Prostate gland (tissue), 2 donors: ENCODE results near the gene CNTN5.

Experiments
- POLR2A ChIP-seq: fragments of 450-650 bp; IDR thresholded peaks from one replicate; pipeline ENCODE4 v1.6.1; 2016; ENCODE audit warnings: antibody characterized with exemption, mild to moderate bottlenecking
- TF ChIP-seq, protein P1 (sequence below), 4 experiments: fragments of 200-600 bp in 2 of 4; fragments of 450-650 bp in 2 of 4; sonication (generic) in 2 of 4; IDR thresholded peaks; 1 replicate in 3 of 4; 2 replicates in 1 of 4; pipeline ENCODE4 v1.5.1; 2016 to 2019; ENCODE audit warnings: antibody characterized with exemption in 4 of 4, mild to moderate bottlenecking in 2 of 4, moderate library complexity in 2 of 4

DNA sequence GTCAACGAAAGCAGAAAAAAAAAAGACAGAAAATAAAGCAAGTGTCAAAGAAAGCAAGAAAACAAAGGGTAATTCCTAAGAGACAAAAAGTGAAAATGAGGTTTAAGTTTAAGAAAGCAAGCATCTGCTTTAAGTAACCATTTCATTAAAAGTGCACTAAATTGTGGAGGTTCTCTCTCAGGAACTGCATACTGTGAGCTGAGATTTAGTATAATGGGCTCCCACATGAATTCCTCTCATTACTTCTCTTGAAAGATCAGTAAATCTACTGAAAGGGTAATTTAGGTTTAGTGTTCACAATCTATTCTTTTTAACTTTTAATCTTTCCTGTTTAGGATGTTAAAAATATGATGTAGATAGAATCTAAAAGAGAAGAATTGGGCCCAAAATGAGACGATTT is 1201.0 kb downstream of the CNTN5 start:
- TF ChIP-seq, protein P1, sequence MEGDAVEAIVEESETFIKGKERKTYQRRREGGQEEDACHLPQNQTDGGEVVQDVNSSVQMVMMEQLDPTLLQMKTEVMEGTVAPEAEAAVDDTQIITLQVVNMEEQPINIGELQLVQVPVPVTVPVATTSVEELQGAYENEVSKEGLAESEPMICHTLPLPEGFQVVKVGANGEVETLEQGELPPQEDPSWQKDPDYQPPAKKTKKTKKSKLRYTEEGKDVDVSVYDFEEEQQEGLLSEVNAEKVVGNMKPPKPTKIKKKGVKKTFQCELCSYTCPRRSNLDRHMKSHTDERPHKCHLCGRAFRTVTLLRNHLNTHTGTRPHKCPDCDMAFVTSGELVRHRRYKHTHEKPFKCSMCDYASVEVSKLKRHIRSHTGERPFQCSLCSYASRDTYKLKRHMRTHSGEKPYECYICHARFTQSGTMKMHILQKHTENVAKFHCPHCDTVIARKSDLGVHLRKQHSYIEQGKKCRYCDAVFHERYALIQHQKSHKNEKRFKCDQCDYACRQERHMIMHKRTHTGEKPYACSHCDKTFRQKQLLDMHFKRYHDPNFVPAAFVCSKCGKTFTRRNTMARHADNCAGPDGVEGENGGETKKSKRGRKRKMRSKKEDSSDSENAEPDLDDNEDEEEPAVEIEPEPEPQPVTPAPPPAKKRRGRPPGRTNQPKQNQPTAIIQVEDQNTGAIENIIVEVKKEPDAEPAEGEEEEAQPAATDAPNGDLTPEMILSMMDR (IDR thresholded peaks at IDR 0.05), result no peak
- no peak for TF ChIP-seq POLR2A
